SU-DHL-6 (cell line): ENCODE results near the gene UBFD1.

Experiments
- H2AFZ ChIP-seq: fragments of 200-600 bp; sonication (generic); 2 replicates; pipeline ENCODE4 v1.6.1; 2014; ENCODE audit warnings: low read depth, mild to moderate bottlenecking, moderate library complexity, mixed read lengths, antibody characterized with exemption, low read length; ENCODE audit not compliant: severe bottlenecking
- H3F3A ChIP-seq: fragments of 200-600 bp; shearing (Covaris generic); 2 replicates; pipeline ENCODE4 v1.6.0; 2016; ENCODE audit warnings: antibody characterized with exemption, mild to moderate bottlenecking; ENCODE audit not compliant: insufficient read depth
- H3K27ac ChIP-seq: fragments of 200-600 bp; sonication (generic); 2 replicates; pipeline ENCODE4 v1.5.1; 2016; ENCODE audit warnings: low read depth, mild to moderate bottlenecking, low read length, moderate library complexity, mixed read lengths
- H3K27me3 ChIP-seq: fragments of 200-600 bp; sonication (generic), shearing (Covaris generic); 2 replicates; pipeline ENCODE4 v1.6.0; 2014; ENCODE audit warnings: mild to moderate bottlenecking, low read length
- H3K36me3 ChIP-seq: fragments of 200-600 bp; sonication (generic); 2 replicates; pipeline ENCODE4 v1.6.1; 2014; ENCODE audit warnings: mild to moderate bottlenecking, low read length, mixed read lengths
- H3K4me2 ChIP-seq: fragments of 300-600, 200-600 bp; shearing (Covaris generic), sonication (generic); 2 replicates; pipeline ENCODE4 v1.6.0; 2014; ENCODE audit warnings: low read length, low read depth, mild to moderate bottlenecking; ENCODE audit not compliant: poor library complexity, severe bottlenecking
- H3K4me3 ChIP-seq: fragments of 200-600 bp; sonication (generic); 2 replicates; pipeline ENCODE4 v1.5.1; 2014; ENCODE audit warnings: antibody characterized with exemption, low read length, mild to moderate bottlenecking, mixed read lengths; ENCODE audit not compliant: insufficient read depth, poor library complexity, severe bottlenecking
- H3K79me2 ChIP-seq: fragments of 200-600 bp; sonication (generic); 2 replicates; pipeline ENCODE4 v1.6.1; 2014; ENCODE audit warnings: mild to moderate bottlenecking, low read length, moderate library complexity; ENCODE audit not compliant: insufficient read depth
- H3K9ac ChIP-seq: fragments of 200-600 bp; sonication (generic); 2 replicates; pipeline ENCODE4 v1.7.0; 2014; ENCODE audit warnings: mild to moderate bottlenecking, low read length
- H3K9me2 ChIP-seq: fragments of 200-600 bp; sonication (generic); replicated peaks from 2 replicates; pipeline ENCODE4 v1.6.1; 2014; ENCODE audit warnings: low read length; ENCODE audit not compliant: insufficient read depth
- H3K9me3 ChIP-seq: fragments of 200-600 bp; sonication (generic); 2 replicates; pipeline ENCODE4 v1.6.1; 2014; ENCODE audit warnings: low read length, mixed read lengths; ENCODE audit not compliant: insufficient read depth
- H4K20me1 ChIP-seq: fragments of 200-600 bp; sonication (generic); 2 replicates; pipeline ENCODE4 v1.6.1; 2014; ENCODE audit warnings: low read depth, mild to moderate bottlenecking, antibody characterized with exemption, low read length, moderate library complexity, mixed read lengths
- EZH2phosphoT487 ChIP-seq: fragments of 200-600 bp; sonication (generic), shearing (Covaris generic); conservative IDR thresholded peaks from 2 replicates; pipeline ENCODE4 v1.6.1; 2018; ENCODE audit warnings: mild to moderate bottlenecking, antibody characterized with exemption, low read length, moderate library complexity, mixed read lengths
- TF ChIP-seq, protein P1 (sequence below): fragments of 200-600 bp; sonication (generic); IDR thresholded peaks from one replicate; pipeline ENCODE4 v1.5.1; 2017; ENCODE audit warnings: antibody characterized with exemption, mild to moderate bottlenecking, low read length, moderate library complexity; ENCODE audit not compliant: insufficient read depth, poor library complexity, severe bottlenecking

UBFD1 gene

DNA sequence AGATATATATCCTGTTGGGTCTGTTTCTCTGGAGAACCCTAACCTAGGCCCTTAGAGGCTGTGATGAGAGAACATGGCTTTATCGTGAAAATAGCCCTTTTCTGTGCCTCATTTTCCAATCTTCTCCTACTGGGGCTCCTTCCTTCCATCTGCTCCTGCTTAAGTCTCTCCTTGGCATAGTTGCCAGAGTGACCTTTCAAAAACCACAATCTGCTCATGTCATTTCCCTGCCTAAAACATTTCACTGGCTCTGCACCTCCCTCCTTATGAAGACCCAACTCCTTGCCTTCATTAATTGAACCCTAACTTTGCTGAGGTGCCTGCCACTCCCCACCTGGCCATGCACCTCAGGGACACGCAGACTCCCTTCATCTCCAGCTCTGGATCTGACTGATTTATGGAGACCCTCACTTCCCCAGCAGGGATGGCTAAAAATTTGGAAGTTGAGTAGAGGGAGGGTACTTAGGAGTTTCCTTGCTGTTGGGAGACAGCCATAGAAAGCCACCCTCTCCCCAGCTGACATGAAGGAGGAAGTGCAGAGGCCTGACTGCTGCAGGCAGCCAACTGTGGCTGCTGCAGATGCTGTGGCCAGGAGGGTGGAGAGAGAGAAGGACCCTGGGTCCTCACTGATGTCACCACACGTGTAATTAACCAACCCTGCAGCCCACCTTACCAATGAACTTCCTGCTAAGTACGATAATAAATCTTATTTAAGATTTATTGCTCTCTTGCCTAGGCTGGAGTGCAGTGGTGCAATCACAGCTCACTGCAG, 41.0 kb upstream of the UBFD1 start:
- peak overlapping the region; percentile 97 for H3K27ac ChIP-seq
- peak overlapping the region; percentile 47 for H3K4me2 ChIP-seq
- H3K4me3 ChIP-seq, result no peak overlapping the region
- no peaks in the 10 kb centered on the region for H3K9me2 ChIP-seq
- H2AFZ ChIP-seq, result no peak overlapping the region
- no peaks in the 10 kb centered on the region for H3K9me3 ChIP-seq
- H3F3A ChIP-seq, result peaks cover 71% of the 10 kb centered on the region
- TF ChIP-seq EZH2phosphoT487, result no peak
- TF ChIP-seq, protein P1, sequence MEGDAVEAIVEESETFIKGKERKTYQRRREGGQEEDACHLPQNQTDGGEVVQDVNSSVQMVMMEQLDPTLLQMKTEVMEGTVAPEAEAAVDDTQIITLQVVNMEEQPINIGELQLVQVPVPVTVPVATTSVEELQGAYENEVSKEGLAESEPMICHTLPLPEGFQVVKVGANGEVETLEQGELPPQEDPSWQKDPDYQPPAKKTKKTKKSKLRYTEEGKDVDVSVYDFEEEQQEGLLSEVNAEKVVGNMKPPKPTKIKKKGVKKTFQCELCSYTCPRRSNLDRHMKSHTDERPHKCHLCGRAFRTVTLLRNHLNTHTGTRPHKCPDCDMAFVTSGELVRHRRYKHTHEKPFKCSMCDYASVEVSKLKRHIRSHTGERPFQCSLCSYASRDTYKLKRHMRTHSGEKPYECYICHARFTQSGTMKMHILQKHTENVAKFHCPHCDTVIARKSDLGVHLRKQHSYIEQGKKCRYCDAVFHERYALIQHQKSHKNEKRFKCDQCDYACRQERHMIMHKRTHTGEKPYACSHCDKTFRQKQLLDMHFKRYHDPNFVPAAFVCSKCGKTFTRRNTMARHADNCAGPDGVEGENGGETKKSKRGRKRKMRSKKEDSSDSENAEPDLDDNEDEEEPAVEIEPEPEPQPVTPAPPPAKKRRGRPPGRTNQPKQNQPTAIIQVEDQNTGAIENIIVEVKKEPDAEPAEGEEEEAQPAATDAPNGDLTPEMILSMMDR, result no peak
- no peaks in the 10 kb centered on the region for H3K36me3 ChIP-seq
- H3K79me2 ChIP-seq, result no peaks in the 10 kb centered on the region
- no peaks in the 10 kb centered on the region for H4K20me1 ChIP-seq
- H3K27me3 ChIP-seq, result no peaks in the 10 kb centered on the region
- H3K9ac ChIP-seq, result peak overlapping the region; percentile 52

- Histone ChIP-seq H3K9me3 (no peaks in the 10 kb centered on the region), H3K79me2 (no peaks in the 10 kb centered on the region), H3K27me3 (no peaks in the 10 kb centered on the region), H3K9ac (peak overlapping the region; percentile 40; the same call in 1 of the 2 replicates), H4K20me1 (no peaks in the 10 kb centered on the region), H3F3A (peaks cover 75% of the 10 kb centered on the region), H3K27ac (peak overlapping the region; percentile 97), H3K36me3 (no peaks in the 10 kb centered on the region), H3K4me2 (peak overlapping the region; percentile 71), H3K4me3 (peak overlapping the region; percentile 33), H2AFZ (no peak overlapping the region), H3K9me2 (no peaks in the 10 kb centered on the region)
- TF ChIP-seq EZH2phosphoT487, result no peak
- TF ChIP-seq, protein P1, result no peak
These were observed 39.1 kb upstream of the UBFD1 start for GRCh38 chr16:23518435-23518891.

DNA sequence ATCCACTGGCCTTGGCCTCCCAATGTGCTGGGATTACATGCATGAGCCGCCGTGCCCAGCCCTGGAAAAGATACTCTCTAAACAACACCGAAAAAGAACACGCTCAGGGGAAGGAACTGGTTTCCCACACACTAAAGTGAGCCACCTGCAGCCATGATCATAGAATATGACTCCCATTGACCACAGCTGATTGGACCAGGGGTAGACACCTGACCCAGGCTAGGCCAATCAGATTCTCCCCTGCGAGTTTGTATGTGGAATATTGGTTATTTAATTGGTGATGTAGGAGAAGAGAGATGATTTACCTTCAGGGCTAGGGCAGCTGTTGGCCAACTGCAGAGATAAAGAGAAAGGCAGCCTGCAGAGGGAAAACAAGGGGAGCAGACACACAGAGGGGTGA, 38.2 kb upstream of the UBFD1 start:
- Histone ChIP-seq H2AFZ (no peak overlapping the region), H3K9ac (peak overlapping the region; percentile 51), H3K27me3 (no peaks in the 10 kb centered on the region), H3K27ac (peak overlapping the region; percentile 97), H4K20me1 (no peaks in the 10 kb centered on the region), H3K79me2 (no peaks in the 10 kb centered on the region), H3K36me3 (no peaks in the 10 kb centered on the region), H3K9me3 (no peaks in the 10 kb centered on the region), H3K4me2 (peak overlapping the region; percentile 71), H3K4me3 (no peak overlapping the region), H3K9me2 (no peaks in the 10 kb centered on the region), H3F3A (peaks cover 80% of the 10 kb centered on the region)
- TF ChIP-seq EZH2phosphoT487, result no peak
- TF ChIP-seq, protein P1, result no peak
